AG08395 (cell line): ENCODE measurements around the gene HECTD4.
"Not testable (repeated sequence)": the region's sequence is repeated elsewhere in the genome, so short reads cannot be mapped to it uniquely, and the experiment has no call there.

Experiments
- DNase-seq: peaks from one replicate; pipeline ENCODE4 v3.0.0; 2012; ENCODE audit warnings: mixed read lengths, low spot score

Gene HECTD4

DNA sequence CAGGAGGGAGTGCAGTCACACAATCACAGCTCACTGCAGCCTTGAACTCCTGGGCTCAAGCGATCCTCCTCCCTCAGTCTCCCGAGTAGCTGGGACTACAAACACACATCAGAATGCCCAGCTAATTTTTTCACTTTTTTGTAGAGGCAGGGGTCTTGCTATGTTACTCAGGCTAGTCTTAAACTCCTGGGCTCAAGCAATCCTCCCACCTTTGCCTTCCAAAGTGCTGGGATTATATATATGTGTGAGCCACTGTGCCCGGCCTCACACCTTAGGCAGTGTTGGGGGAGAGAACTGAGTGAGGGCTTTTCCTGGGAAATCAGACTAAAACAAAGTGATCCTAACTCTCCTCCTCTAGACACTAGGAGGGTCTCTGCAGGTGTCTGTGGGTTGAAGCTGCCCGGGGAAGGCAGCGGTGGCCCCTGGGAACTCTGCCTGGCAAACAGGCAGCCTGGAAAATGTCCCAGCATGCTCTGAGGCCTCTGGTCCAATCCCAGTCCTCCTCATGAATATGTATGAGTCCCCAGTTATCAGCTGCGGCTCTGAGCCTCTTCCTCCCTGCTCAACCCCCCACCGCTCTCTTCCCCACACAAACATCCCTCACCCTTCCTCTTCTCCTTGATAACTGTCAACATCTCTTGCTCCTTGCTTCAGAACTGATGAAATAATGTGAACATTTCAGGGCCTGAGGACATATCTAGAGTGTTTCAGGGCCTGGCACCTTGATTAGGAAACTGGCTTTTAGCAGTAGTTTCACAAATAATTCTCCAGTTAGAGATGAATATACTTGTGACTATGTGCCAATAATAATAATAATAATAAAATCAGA is 265.8 kb downstream of the HECTD4 start:
- DNase-seq = no peak

- DNase-seq = no peak
Observed at GRCh38 chr12:112115259-112116045, 266.8 kb downstream of the HECTD4 start.

GRCh38 chr12:112112409-112113133 is 269.7 kb downstream of the HECTD4 start:
- DNase-seq = no peak

DNA sequence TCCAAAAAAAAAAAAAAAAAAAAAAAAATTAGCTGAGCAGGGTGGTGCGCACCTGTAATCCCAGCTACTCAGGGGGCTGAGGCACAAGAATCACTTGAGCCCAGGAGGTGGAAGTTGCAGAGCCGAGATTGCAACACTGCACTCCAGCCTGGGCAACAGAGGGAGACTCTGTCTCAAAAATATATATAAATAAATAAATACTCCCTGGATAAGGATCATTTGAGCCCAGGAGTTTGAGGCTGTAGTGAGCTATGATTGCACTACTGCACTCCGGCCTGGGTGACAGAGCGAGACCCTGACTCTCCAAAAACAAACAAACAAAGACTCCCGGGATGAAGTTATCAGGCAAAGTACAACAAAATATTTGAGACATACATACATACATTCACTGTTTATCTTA is 270.3 kb downstream of the HECTD4 start:
- no peak for DNase-seq

GRCh38 chr12:112110787-112111662 is 271.2 kb downstream of the HECTD4 start:
- not testable (repeated sequence) for DNase-seq
